Measurements from ENCODE around the gene GMDS.
A peak's percentile ranks its signal among the peaks of the same experiment; 100 is the strongest.

Gene GMDS

GRCh38 chr6:1737463-1738311, 507.7 kb downstream of the GMDS start:
- no peak for DNase-seq
- intact Hi-C loops (cut with DNase I) = no loop called here

GRCh38 chr6:1736346-1737105, 508.9 kb downstream of the GMDS start:
- intact Hi-C loops (cut with DNase I) = no loop called here

GRCh38 chr6:1735239-1735803, 510.1 kb downstream of the GMDS start:
- DNase-seq = no peak
- intact Hi-C loops (cut with DNase I) = no loop called here

More at GRCh38 chr6:1736346-1737105, 508.9 kb downstream of the GMDS start:
- DNase-seq = no peak

- intact Hi-C loops (cut with DNase I) = no loop called here
- DNase-seq = no peak
These were observed 514.5 kb downstream of the GMDS start for GRCh38 chr6:1730882-1731281.

GRCh38 chr6:1729750-1730140, 515.7 kb downstream of the GMDS start:
- intact Hi-C loops (cut with DNase I) = no loop called here
- no peak for DNase-seq

- no peak for DNase-seq
These were observed 516.2 kb downstream of the GMDS start for GRCh38 chr6:1729133-1729749.

GRCh38 chr6:1726341-1726768, 519.0 kb downstream of the GMDS start:
- intact Hi-C loops (cut with DNase I) = no loop called here
- DNase-seq = no peak

More at GRCh38 chr6:1729133-1729749, 516.2 kb downstream of the GMDS start:
- intact Hi-C loops (cut with DNase I) = no loop called here

- intact Hi-C loops (cut with DNase I) = no loop called here
- DNase-seq = no peak
These were observed 520.8 kb downstream of the GMDS start for GRCh38 chr6:1724616-1725015.

GRCh38 chr6:1724124-1724523, 521.3 kb downstream of the GMDS start:
- intact Hi-C loops (cut with DNase I) = no loop called here
- no peak for DNase-seq

- no peak for DNase-seq
- intact Hi-C loops (cut with DNase I) = no loop called here
These were observed 522.6 kb downstream of the GMDS start for GRCh38 chr6:1722801-1723200.

- peak in 1 of 42 donors; percentile 8 for DNase-seq
- intact Hi-C loops (cut with DNase I) = no loop called here
These were observed 524.6 kb downstream of the GMDS start for GRCh38 chr6:1720620-1721322.

- intact Hi-C loops (cut with DNase I) = no loop called here
These were observed 525.5 kb downstream of the GMDS start for GRCh38 chr6:1719922-1720321.

GRCh38 chr6:1716868-1717267, 528.5 kb downstream of the GMDS start:
- intact Hi-C loops (cut with DNase I) = no loop called here
- DNase-seq = peak in 1 of 42 donors; percentile 15

More at GRCh38 chr6:1719922-1720321, 525.5 kb downstream of the GMDS start:
- no peak for DNase-seq

- intact Hi-C loops (cut with DNase I) = no loop called here
- DNase-seq = peak in 1 of 42 donors; percentile 27
These were observed 529.0 kb downstream of the GMDS start for GRCh38 chr6:1716396-1716795.

GRCh38 chr6:1715336-1715735, 530.1 kb downstream of the GMDS start:
- DNase-seq = no peak
- intact Hi-C loops (cut with DNase I) = no loop called here

GRCh38 chr6:1714654-1715053, 530.8 kb downstream of the GMDS start:
- intact Hi-C loops (cut with DNase I) = no loop called here
- DNase-seq = no peak

GRCh38 chr6:1713016-1713600, 532.3 kb downstream of the GMDS start:
- DNase-seq = no peak
- intact Hi-C loops (cut with DNase I) = no loop called here

- no peak for DNase-seq
- intact Hi-C loops (cut with DNase I) = no loop called here
These were observed 533.0 kb downstream of the GMDS start for GRCh38 chr6:1712451-1712850.

- intact Hi-C loops (cut with DNase I) = no loop called here
- no peak for DNase-seq
These were observed 534.3 kb downstream of the GMDS start for GRCh38 chr6:1711136-1711535.
